HEK293 (cell line): ENCODE results near the gene DMD.

ENCODE experiments used
- CTCF ChIA-PET: fragments of 350-600 bp; formaldehyde crosslinking; extraction: SDS; loops from one replicate; lab custom pipeline; 2021; ENCODE audit warnings: antibody characterized with exemption; lab: Yijun Ruan, JAX
- POLR2A ChIA-PET: fragments of 300-600 bp; formaldehyde crosslinking; extraction: SDS; loops from one replicate; lab custom pipeline; 2020; ENCODE audit warnings: antibody characterized with exemption, inconsistent platforms; lab: Yijun Ruan, JAX
- H3K27ac ChIP-seq: fragments of 200-500 bp; sonication (Bioruptor generic); 2 replicates; pipeline ENCODE4 v1.5.1; 2014; ENCODE audit warnings: low read depth, low read length, control low read depth, inconsistent platforms; ENCODE audit errors: extremely low read depth
- H3K36me3 ChIP-seq, 2 experiments: fragments of 200-500 bp in 1 of 2; sonication (Bioruptor generic) in 1 of 2; 1 replicate in 1 of 2; 2 replicates in 1 of 2; pipeline ENCODE4 v1.5.1; 2014 to 2017; ENCODE audit warnings: inconsistent platforms in 2 of 2, low read length in 2 of 2; ENCODE audit not compliant: control insufficient read depth in 2 of 2, insufficient read depth in 1 of 2
- H3K4me1 ChIP-seq: fragments of 200-500 bp; sonication (Bioruptor generic); 2 replicates; pipeline ENCODE4 v1.5.1; 2014; ENCODE audit warnings: mild to moderate bottlenecking, low read length, inconsistent platforms; ENCODE audit not compliant: control insufficient read depth, insufficient read depth
- H3K4me3 ChIP-seq: 2 replicates; pipeline ENCODE4 v1.5.1; 2011; ENCODE audit warnings: low read depth, mild to moderate bottlenecking, control low read depth, low read length, moderate library complexity
- H3K9me3 ChIP-seq: fragments of 200-500 bp; sonication (Bioruptor generic); 2 replicates; pipeline ENCODE4 v1.5.1; 2014; ENCODE audit warnings: low read depth, low read length, inconsistent platforms; ENCODE audit not compliant: control insufficient read depth, insufficient read depth
- AEBP2 ChIP-seq: fragments of 450-650 bp; formaldehyde crosslinking; IDR thresholded peaks from 2 replicates; pipeline ENCODE4 v1.5.1; 2016; ENCODE audit warnings: missing biosample characterization, missing genetic modification characterization, borderline replicate concordance
- BCL11B ChIP-seq: fragments of 450-650 bp; formaldehyde crosslinking; IDR thresholded peaks from 2 replicates; pipeline ENCODE4 v1.5.1; 2016; ENCODE audit warnings: low read depth, missing biosample characterization, missing genetic modification characterization
- ELK4 ChIP-seq: IDR thresholded peaks from 2 replicates; pipeline ENCODE4 v1.6.1; 2011; ENCODE audit warnings: mild to moderate bottlenecking, low read depth, low read length, borderline replicate concordance
- GLI4 ChIP-seq: fragments of 450-650 bp; formaldehyde crosslinking; IDR thresholded peaks from 2 replicates; pipeline ENCODE4 v1.5.1; 2016; ENCODE audit warnings: missing biosample characterization, missing genetic modification characterization
- HOXC10 ChIP-seq: sonication (generic); formaldehyde crosslinking; IDR thresholded peaks from 2 replicates; pipeline ENCODE4 v1.8.1; 2023; ENCODE audit warnings: mild to moderate bottlenecking, missing genetic modification reagents
- IKZF3 ChIP-seq: fragments of 450-650 bp; IDR thresholded peaks from 2 replicates; pipeline ENCODE4 v1.5.0; 2018; ENCODE audit warnings: missing biosample characterization, mild to moderate bottlenecking, missing genetic modification characterization, moderate library complexity
- PRDM10 ChIP-seq: fragments of 450-650 bp; formaldehyde crosslinking; IDR thresholded peaks from 2 replicates; pipeline ENCODE4 v1.5.1; 2016; ENCODE audit warnings: missing biosample characterization, missing genetic modification characterization
- ZBTB10 ChIP-seq: fragments of 450-650 bp; formaldehyde crosslinking; IDR thresholded peaks from 2 replicates; pipeline ENCODE4 v1.5.1; 2016; ENCODE audit warnings: missing biosample characterization, missing genetic modification characterization
- ZFP41 ChIP-seq: fragments of 450-650 bp; formaldehyde crosslinking; IDR thresholded peaks from 2 replicates; pipeline ENCODE4 v1.5.1; 2016; ENCODE audit warnings: missing biosample characterization, missing genetic modification characterization, borderline replicate concordance
- ZNF48 ChIP-seq: fragments of 450-650 bp; formaldehyde crosslinking; IDR thresholded peaks from 2 replicates; pipeline ENCODE4 v1.5.1; 2016; ENCODE audit warnings: missing biosample characterization, missing genetic modification characterization
- ZNF521 ChIP-seq: fragments of 450-650 bp; formaldehyde crosslinking; IDR thresholded peaks from 2 replicates; pipeline ENCODE4 v1.5.1; 2017; ENCODE audit warnings: missing biosample characterization, mild to moderate bottlenecking, missing genetic modification characterization
- ZNF580 ChIP-seq: fragments of 450-650 bp; formaldehyde crosslinking; IDR thresholded peaks from 2 replicates; pipeline ENCODE4 v1.5.1; 2016; ENCODE audit warnings: missing biosample characterization, missing genetic modification characterization
- ZNF596 ChIP-seq: fragments of 450-650 bp; IDR thresholded peaks from 2 replicates; pipeline ENCODE4 v1.5.0; 2018; ENCODE audit warnings: missing biosample characterization, mild to moderate bottlenecking, missing genetic modification characterization, moderate library complexity
- ZNF660 ChIP-seq: fragments of 450-650 bp; IDR thresholded peaks from 2 replicates; pipeline ENCODE4 v1.5.1; 2018; ENCODE audit warnings: missing biosample characterization, mild to moderate bottlenecking, missing genetic modification characterization
- ZNF76 ChIP-seq: fragments of 450-650 bp; formaldehyde crosslinking; IDR thresholded peaks from 2 replicates; pipeline ENCODE4; 2016; ENCODE audit warnings: low read depth, missing biosample characterization, missing genetic modification characterization, borderline replicate concordance
- TF ChIP-seq, protein P1 (sequence below): fragments of 450-650 bp; formaldehyde crosslinking; optimal IDR thresholded peaks from 2 replicates; pipeline ENCODE3; 2016; ENCODE audit warnings: missing biosample characterization, mild to moderate bottlenecking, missing genetic modification characterization
- TF ChIP-seq, protein P2 (sequence below): fragments of 450-650 bp; formaldehyde crosslinking; IDR thresholded peaks from 2 replicates; pipeline ENCODE4 v1.5.1; 2016; ENCODE audit warnings: missing biosample characterization, missing genetic modification characterization

DMD gene

DNA sequence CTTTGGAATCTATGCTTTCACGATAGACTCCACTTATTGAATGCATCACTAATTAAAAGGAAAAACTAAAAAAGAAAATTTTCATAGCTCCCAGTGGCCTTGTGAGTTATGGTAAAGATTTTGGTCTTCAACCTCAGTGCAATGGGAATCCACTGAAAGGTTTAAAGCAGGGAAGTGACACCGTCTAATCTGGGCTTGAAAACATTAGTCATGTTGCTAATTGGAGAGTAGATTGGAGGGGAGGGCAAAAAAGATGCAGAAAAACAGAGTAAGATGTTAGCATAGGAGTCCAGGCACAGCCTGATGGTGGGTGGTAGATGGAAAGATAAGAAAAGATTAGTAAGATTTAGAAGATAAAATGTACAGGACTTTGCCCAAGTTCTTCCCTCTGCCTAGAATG, 1506.4 kb downstream of the DMD start:
- CTCF ChIA-PET, result no interaction called here

More for the DNA sequence above, 1506.4 kb downstream of the DMD start:
- no peak overlapping the region for H3K27ac ChIP-seq
- TF ChIP-seq ZNF521 (tag by site-specific recombination) (no peak), IKZF3 (tag by site-specific recombination) (no peak), HOXC10 (CRISPR knock-in tag) (no peak), AEBP2 (tag by site-specific recombination) (no peak), ZNF596 (tag by site-specific recombination) (no peak), PRDM10 (no peak), ELK4 (no peak), ZFP41 (tag by site-specific recombination) (no peak), ZNF580 (no peak), BCL11B (tag by site-specific recombination) (no peak), ZNF76 (tag by site-specific recombination) (no peak), ZNF660 (no peak), ZBTB10 (tag by site-specific recombination) (no peak), ZNF48 (tag by site-specific recombination) (no peak), GLI4 (tag by site-specific recombination) (no peak)
- TF ChIP-seq, protein P1, sequence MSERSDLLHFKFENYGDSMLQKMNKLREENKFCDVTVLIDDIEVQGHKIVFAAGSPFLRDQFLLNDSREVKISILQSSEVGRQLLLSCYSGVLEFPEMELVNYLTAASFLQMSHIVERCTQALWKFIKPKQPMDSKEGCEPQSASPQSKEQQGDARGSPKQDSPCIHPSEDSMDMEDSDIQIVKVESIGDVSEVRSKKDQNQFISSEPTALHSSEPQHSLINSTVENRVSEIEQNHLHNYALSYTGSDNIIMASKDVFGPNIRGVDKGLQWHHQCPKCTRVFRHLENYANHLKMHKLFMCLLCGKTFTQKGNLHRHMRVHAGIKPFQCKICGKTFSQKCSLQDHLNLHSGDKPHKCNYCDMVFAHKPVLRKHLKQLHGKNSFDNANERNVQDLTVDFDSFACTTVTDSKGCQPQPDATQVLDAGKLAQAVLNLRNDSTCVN (tag by site-specific recombination), result no peak
- TF ChIP-seq, protein P2, sequence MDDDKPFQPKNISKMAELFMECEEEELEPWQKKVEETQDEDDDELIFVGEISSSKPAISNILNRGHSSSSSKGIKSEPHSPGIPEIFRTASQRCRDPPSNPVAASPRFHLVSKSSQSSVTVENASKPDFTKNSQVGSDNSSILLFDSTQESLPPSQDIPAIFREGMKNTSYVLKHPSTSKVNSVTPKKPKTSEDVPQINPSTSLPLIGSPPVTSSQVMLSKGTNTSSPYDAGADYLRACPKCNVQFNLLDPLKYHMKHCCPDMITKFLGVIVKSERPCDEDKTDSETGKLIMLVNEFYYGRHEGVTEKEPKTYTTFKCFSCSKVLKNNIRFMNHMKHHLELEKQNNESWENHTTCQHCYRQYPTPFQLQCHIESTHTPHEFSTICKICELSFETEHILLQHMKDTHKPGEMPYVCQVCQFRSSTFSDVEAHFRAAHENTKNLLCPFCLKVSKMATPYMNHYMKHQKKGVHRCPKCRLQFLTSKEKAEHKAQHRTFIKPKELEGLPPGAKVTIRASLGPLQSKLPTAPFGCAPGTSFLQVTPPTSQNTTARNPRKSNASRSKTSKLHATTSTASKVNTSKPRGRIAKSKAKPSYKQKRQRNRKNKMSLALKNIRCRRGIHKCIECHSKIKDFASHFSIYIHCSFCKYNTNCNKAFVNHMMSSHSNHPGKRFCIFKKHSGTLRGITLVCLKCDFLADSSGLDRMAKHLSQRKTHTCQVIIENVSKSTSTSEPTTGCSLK, result no peak
- POLR2A ChIA-PET, result no interaction called here
- H3K9me3 ChIP-seq, result no peaks in the 10 kb centered on the region
- no peak overlapping the region for H3K4me3 ChIP-seq
- H3K36me3 ChIP-seq, result no peaks in the 10 kb centered on the region
- no peaks in the 10 kb centered on the region for H3K4me1 ChIP-seq
